Loucy (cell line): ENCODE data around the gene GSG1L2.

Source experiments
- H2AFZ ChIP-seq: fragments of 200-600 bp; sonication (generic); 2 replicates; pipeline ENCODE4 v1.6.0; 2016; ENCODE audit warnings: antibody characterized with exemption, mild to moderate bottlenecking, low read length, moderate library complexity
- H3F3A ChIP-seq: fragments of 200-600 bp; 2 replicates; pipeline ENCODE4 v1.6.0; 2016; ENCODE audit warnings: antibody characterized with exemption, low read depth, mild to moderate bottlenecking
- H3K27me3 ChIP-seq: fragments of 200-600 bp; sonication (generic); 2 replicates; pipeline ENCODE4 v1.6.1; 2014; ENCODE audit warnings: low read length, mild to moderate bottlenecking; ENCODE audit not compliant: insufficient read depth, poor library complexity, severe bottlenecking
- H3K36me3 ChIP-seq: fragments of 200-600 bp; sonication (generic); 2 replicates; pipeline ENCODE4 v1.6.1; 2016; ENCODE audit warnings: low read length; ENCODE audit not compliant: insufficient read depth
- H3K4me1 ChIP-seq: fragments of 200-600 bp; sonication (generic); 2 replicates; pipeline ENCODE4 v1.5.1; 2014; ENCODE audit warnings: low read length, mild to moderate bottlenecking; ENCODE audit not compliant: insufficient read depth, poor library complexity, severe bottlenecking
- H3K4me2 ChIP-seq: fragments of 200-600 bp; sonication (generic); 2 replicates; pipeline ENCODE4 v1.6.0; 2014; ENCODE audit warnings: antibody characterized with exemption, low read length, low read depth, mild to moderate bottlenecking; ENCODE audit not compliant: poor library complexity, severe bottlenecking
- H3K4me3 ChIP-seq: fragments of 200-600 bp; sonication (generic); 2 replicates; pipeline ENCODE4 v1.5.1; 2014; ENCODE audit warnings: low read length, mild to moderate bottlenecking, mixed read lengths; ENCODE audit not compliant: poor library complexity, severe bottlenecking
- H3K79me2 ChIP-seq: fragments of 200-600 bp; sonication (generic); 2 replicates; pipeline ENCODE4 v1.6.1; 2014; ENCODE audit warnings: low read length; ENCODE audit not compliant: insufficient read depth
- H3K9ac ChIP-seq: fragments of 200-600 bp; sonication (generic); 2 replicates; pipeline ENCODE4 v1.6.0; 2014; ENCODE audit warnings: mild to moderate bottlenecking, low read depth, low read length, moderate library complexity; ENCODE audit not compliant: poor library complexity, severe bottlenecking
- H3K9me2 ChIP-seq: fragments of 200-600 bp; sonication (generic); replicated peaks from 2 replicates; pipeline ENCODE4 v1.6.1; 2016; ENCODE audit warnings: low read depth, low read length, mixed read lengths
- H3K9me3 ChIP-seq: fragments of 200-600 bp; sonication (generic); 2 replicates; pipeline ENCODE4 v1.6.1; 2014; ENCODE audit warnings: mild to moderate bottlenecking, antibody characterized with exemption, low read length, low read depth; ENCODE audit not compliant: insufficient read depth
- H4K20me1 ChIP-seq: fragments of 200-600 bp; sonication (generic); 2 replicates; pipeline ENCODE4 v1.6.0; 2014; ENCODE audit warnings: antibody characterized with exemption, low read length, mild to moderate bottlenecking; ENCODE audit not compliant: insufficient read depth, poor library complexity, severe bottlenecking
- CTCF ChIP-seq: fragments of 200-600 bp; sonication (generic); conservative IDR thresholded peaks from 2 replicates; pipeline ENCODE4 v1.5.1; 2014; ENCODE audit warnings: mild to moderate bottlenecking, antibody characterized with exemption, low read length
- EZH2phosphoT487 ChIP-seq: fragments of 200-600 bp; IDR thresholded peaks from 2 replicates; pipeline ENCODE4 v1.6.1; 2018; ENCODE audit warnings: antibody characterized with exemption, mild to moderate bottlenecking, moderate library complexity, borderline replicate concordance

The GSG1L2 gene

GRCh38 chr17:9824797-9825338, 3.0 kb upstream of the GSG1L2 start:
- H3K4me2 ChIP-seq: no peak overlapping the region
- H3K4me1 ChIP-seq: no peaks in the 10 kb centered on the region
- H3F3A ChIP-seq: no peaks in the 10 kb centered on the region
- no peak for TF ChIP-seq EZH2phosphoT487
- TF ChIP-seq CTCF: no peak
- 0 out of 2 replicates have a peak overlapping the region, but pooled peaks have one; percentile 17 for H2AFZ ChIP-seq
- H3K27me3 ChIP-seq: no peaks in the 10 kb centered on the region
- H4K20me1 ChIP-seq: no peaks in the 10 kb centered on the region
- H3K9me3 ChIP-seq: no peaks in the 10 kb centered on the region
- H3K4me3 ChIP-seq: no peak overlapping the region
- no peaks in the 10 kb centered on the region for H3K9me2 ChIP-seq
- no peaks in the 10 kb centered on the region for H3K79me2 ChIP-seq
- H3K9ac ChIP-seq: no peak overlapping the region
- no peaks in the 10 kb centered on the region for H3K36me3 ChIP-seq

GRCh38 chr17:9824094-9824493, 2.2 kb upstream of the GSG1L2 start:
- H2AFZ ChIP-seq: no peak overlapping the region
- H3K4me1 ChIP-seq: no peaks in the 10 kb centered on the region
- H3K36me3 ChIP-seq: no peaks in the 10 kb centered on the region
- H3K9me2 ChIP-seq: no peaks in the 10 kb centered on the region
- no peak overlapping the region for H3K9ac ChIP-seq
- no peak overlapping the region for H3K4me3 ChIP-seq
- no peaks in the 10 kb centered on the region for H3K9me3 ChIP-seq
- H3K27me3 ChIP-seq: no peaks in the 10 kb centered on the region
- H3K79me2 ChIP-seq: no peaks in the 10 kb centered on the region
- TF ChIP-seq CTCF (peak; percentile 48), EZH2phosphoT487 (no peak)
- no peaks in the 10 kb centered on the region for H3F3A ChIP-seq
- H4K20me1 ChIP-seq: no peaks in the 10 kb centered on the region
- no peak overlapping the region for H3K4me2 ChIP-seq

- no peaks in the 10 kb centered on the region for H3K36me3 ChIP-seq
- no peaks in the 10 kb centered on the region for H3K27me3 ChIP-seq
- H3K9me3 ChIP-seq: no peaks in the 10 kb centered on the region
- no peak for TF ChIP-seq CTCF
- TF ChIP-seq EZH2phosphoT487: no peak
- H3K4me1 ChIP-seq: no peaks in the 10 kb centered on the region
- H3F3A ChIP-seq: no peaks in the 10 kb centered on the region
- H3K79me2 ChIP-seq: no peaks in the 10 kb centered on the region
- H3K9ac ChIP-seq: no peak overlapping the region
- H3K9me2 ChIP-seq: no peaks in the 10 kb centered on the region
- H4K20me1 ChIP-seq: no peaks in the 10 kb centered on the region
- no peak overlapping the region for H2AFZ ChIP-seq
- H3K4me3 ChIP-seq: no peak overlapping the region
- no peak overlapping the region for H3K4me2 ChIP-seq
These were observed 1.4 kb downstream of the GSG1L2 start for GRCh38 chr17:9820448-9820847.
